Type B pancreatic cell (in vitro differentiated cells): ENCODE data around the gene BEND3. TPM values are rescaled to one million over a fixed set of nuclear protein-coding genes. Genes with fewer than 3 reads are reported as not detected.

Source experiments
- DNase-seq: peaks from one replicate; pipeline ENCODE4 v3.0.0; 2021; ENCODE audit warnings: mixed read lengths; ENCODE audit not compliant: unreplicated experiment; ENCODE audit errors: extremely low spot score
- H3K27ac Mint-ChIP-seq: 2 replicates; pipeline ENCODE4 v1.8.0; 2021; ENCODE audit warnings: mild to moderate bottlenecking, mixed read lengths
- H3K27me3 Mint-ChIP-seq: 2 replicates; pipeline ENCODE4 v1.8.0; 2021; ENCODE audit warnings: mixed read lengths
- H3K36me3 Mint-ChIP-seq: 2 replicates; pipeline ENCODE4 v1.8.0; 2021; ENCODE audit warnings: mixed read lengths
- H3K4me1 Mint-ChIP-seq: one replicate; pipeline ENCODE4 v1.8.0; 2021; ENCODE audit warnings: mixed read lengths; ENCODE audit not compliant: unreplicated experiment
- H3K4me3 Mint-ChIP-seq: 2 replicates; pipeline ENCODE4 v1.8.0; 2021; ENCODE audit warnings: mild to moderate bottlenecking, mixed read lengths
- H3K9me3 Mint-ChIP-seq: 2 replicates; pipeline ENCODE4 v1.8.0; 2021; ENCODE audit warnings: mixed read lengths
- total RNA-seq: library from RNA; stranded (reverse); gene quantifications from 2 replicates; pipeline ENCODE4 v1.2.1, GENCODE V29; 2021; ENCODE audit warnings: low replicate concordance
- TF ChIP-seq, protein P1 (sequence below): fragments of 200-600 bp; sonication (generic); conservative IDR thresholded peaks from 2 replicates; pipeline ENCODE4 v1.5.0; 2021; ENCODE audit warnings: antibody characterized with exemption, mild to moderate bottlenecking

The BEND3 gene
- total RNA-seq, 1 donor from 2014 or later: 14.4 TPM

DNA sequence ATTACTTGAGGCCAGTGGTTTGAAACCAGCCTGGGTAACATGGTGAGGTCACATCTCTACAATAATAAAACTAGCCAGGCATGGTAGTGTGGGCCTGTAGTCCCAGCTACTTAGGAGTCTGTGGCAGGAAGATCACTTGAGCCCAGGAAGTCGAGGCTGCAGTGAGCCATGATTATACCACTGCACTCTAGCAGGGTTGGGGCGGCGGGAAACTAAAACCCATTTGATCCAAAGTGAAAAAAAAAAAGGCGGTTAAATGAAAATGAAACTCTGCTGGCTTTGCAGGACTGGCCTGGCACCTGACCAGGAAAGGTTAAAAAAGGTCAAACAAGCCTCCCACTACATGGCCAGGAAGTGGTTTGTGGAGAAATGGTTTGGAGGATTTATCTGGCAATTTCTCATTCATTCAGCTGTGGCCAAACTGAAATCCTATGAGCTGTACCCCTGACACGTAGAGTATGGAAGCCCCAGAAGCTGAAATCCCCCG lies 50.7 kb downstream of the BEND3 start:
- H3K4me1 Mint-ChIP-seq: no peaks in the 10 kb centered on the region
- no peak overlapping the region for H3K4me3 Mint-ChIP-seq
- no peaks in the 10 kb centered on the region for H3K9me3 Mint-ChIP-seq
- DNase-seq: no peak
- H3K36me3 Mint-ChIP-seq: peaks cover 6% of the 10 kb centered on the region
- TF ChIP-seq, protein P1, sequence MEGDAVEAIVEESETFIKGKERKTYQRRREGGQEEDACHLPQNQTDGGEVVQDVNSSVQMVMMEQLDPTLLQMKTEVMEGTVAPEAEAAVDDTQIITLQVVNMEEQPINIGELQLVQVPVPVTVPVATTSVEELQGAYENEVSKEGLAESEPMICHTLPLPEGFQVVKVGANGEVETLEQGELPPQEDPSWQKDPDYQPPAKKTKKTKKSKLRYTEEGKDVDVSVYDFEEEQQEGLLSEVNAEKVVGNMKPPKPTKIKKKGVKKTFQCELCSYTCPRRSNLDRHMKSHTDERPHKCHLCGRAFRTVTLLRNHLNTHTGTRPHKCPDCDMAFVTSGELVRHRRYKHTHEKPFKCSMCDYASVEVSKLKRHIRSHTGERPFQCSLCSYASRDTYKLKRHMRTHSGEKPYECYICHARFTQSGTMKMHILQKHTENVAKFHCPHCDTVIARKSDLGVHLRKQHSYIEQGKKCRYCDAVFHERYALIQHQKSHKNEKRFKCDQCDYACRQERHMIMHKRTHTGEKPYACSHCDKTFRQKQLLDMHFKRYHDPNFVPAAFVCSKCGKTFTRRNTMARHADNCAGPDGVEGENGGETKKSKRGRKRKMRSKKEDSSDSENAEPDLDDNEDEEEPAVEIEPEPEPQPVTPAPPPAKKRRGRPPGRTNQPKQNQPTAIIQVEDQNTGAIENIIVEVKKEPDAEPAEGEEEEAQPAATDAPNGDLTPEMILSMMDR: no peak
- no peaks in the 10 kb centered on the region for H3K27me3 Mint-ChIP-seq
- no peak overlapping the region for H3K27ac Mint-ChIP-seq

DNA sequence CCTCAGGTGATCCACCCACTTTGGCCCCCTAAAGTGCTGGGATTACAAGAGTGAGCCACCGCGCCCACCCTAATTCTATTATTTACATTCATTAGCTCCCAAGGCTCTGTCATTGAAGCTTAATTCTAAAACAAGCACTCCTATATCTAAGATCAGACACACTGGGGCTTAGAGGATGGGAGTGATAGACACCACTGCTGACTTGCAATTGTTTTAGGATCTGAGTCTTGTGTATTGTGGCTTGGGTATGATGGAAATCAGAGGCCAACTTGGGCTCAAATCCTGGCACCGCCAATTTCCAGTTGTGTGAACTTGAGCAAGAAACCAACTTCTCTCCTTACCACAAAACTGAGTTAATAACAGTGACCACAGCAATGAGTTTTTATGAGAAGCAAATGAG lies 52.6 kb downstream of the BEND3 start:
- TF ChIP-seq, protein P1: no peak
- DNase-seq: no peak
- Mint-ChIP-seq H3K27me3 (no peaks in the 10 kb centered on the region), H3K9me3 (no peaks in the 10 kb centered on the region), H3K36me3 (peaks cover 6% of the 10 kb centered on the region), H3K27ac (no peak overlapping the region), H3K4me3 (no peak overlapping the region), H3K4me1 (no peaks in the 10 kb centered on the region)

DNA sequence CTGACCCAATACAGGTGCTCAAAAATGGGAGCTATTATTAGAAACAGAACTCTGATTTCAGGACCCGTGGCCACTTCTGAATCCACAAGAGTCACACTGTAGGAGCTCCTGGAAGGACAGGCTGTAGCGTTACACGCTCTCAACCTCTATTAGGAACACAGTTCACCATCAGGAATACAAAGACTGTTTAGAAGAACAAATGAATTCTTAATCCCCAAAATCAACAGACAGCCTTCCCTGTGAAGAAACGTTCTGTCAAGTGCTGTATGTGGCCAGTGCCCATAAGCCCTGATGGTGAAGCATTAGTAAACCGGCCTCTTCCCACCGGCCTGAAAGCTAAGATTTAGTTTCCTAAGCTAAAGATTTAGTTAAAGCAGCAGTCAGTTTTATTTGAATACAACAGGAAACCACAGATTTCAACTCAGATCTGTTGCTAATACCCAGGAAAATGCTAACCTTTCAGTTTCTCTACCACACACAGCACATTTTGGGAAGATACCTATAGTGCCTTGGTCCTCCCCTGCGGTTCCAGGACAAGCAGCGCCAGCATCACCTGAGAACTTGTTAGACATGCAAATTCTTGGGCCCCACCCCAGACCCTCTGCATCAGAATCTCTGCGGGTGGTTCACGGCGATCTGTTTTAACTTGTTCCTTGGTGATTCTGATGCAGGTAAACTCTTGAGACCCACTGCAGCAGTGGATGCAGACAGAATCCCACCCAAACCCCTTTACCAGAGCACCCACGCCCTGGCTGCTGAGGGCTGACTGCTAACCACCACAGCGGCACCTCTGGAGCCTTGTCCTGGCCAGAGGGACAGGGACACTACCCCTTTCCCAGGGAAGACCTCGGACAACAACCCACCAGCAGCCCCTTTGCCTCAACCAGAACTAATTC lies 53.9 kb downstream of the BEND3 start:
- no peak overlapping the region for H3K27ac Mint-ChIP-seq
- H3K4me1 Mint-ChIP-seq: no peaks in the 10 kb centered on the region
- no peaks in the 10 kb centered on the region for H3K9me3 Mint-ChIP-seq
- no peak for DNase-seq
- TF ChIP-seq, protein P1: no peak
- H3K4me3 Mint-ChIP-seq: no peak overlapping the region
- H3K36me3 Mint-ChIP-seq: peaks cover 6% of the 10 kb centered on the region
- H3K27me3 Mint-ChIP-seq: no peaks in the 10 kb centered on the region

DNA sequence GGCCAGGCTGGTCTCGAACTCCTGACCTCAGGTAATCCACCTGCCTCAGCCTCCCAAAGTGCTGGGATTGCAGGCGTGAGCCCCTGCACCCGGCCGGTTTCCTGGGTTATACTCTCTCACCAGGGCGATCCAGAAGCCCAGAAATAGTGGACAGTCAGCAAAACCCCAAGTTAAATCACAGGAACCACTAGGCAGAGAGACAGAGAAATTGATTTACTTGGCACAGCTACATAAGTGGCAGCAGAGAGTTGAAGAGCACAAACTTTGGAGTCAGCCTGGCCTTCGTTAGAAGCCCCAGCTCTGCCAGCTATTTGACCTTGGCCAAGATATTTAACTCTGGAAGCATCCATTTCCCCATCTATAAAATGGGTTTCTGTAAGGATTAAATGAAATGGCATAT lies 54.6 kb downstream of the BEND3 start:
- TF ChIP-seq, protein P1: no peak
- no peak for DNase-seq
- peaks cover 3% of the 10 kb centered on the region for H3K36me3 Mint-ChIP-seq
- no peaks in the 10 kb centered on the region for H3K4me1 Mint-ChIP-seq
- H3K4me3 Mint-ChIP-seq: no peak overlapping the region
- H3K27ac Mint-ChIP-seq: no peak overlapping the region
- no peaks in the 10 kb centered on the region for H3K27me3 Mint-ChIP-seq
- H3K9me3 Mint-ChIP-seq: no peaks in the 10 kb centered on the region

DNA sequence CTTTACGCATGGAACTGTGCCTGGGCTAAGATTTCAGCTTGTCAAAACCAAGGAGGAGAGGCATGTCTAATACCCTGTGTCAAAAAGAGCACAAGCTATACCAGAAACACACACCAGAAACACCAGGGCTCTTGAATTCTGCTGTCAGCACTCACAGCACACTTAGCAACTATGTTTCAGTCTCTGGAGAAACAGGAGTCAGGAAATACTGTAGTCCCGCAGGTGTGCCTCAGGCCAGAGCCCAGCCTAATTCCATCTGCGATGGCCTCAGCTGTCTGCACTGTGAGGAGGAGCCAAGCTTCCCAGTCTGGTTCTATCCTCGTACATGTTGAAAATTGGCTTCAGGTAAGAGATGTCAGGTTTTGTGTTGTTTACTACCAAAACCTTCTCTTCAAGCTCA lies 55.7 kb downstream of the BEND3 start:
- H3K27ac Mint-ChIP-seq: no peak overlapping the region
- no peaks in the 10 kb centered on the region for H3K4me1 Mint-ChIP-seq
- H3K27me3 Mint-ChIP-seq: no peaks in the 10 kb centered on the region
- H3K9me3 Mint-ChIP-seq: no peaks in the 10 kb centered on the region
- H3K36me3 Mint-ChIP-seq: peaks cover 3% of the 10 kb centered on the region
- TF ChIP-seq, protein P1: no peak
- no peak overlapping the region for H3K4me3 Mint-ChIP-seq
- no peak for DNase-seq
